ENCODE measurements around the gene SIGLEC9. TPM values are rescaled to one million over a fixed set of nuclear protein-coding genes. Genes with fewer than 3 reads are reported as not detected.
"Not testable (repeated sequence)": the region's sequence is repeated elsewhere in the genome, so short reads cannot be mapped to it uniquely, and the experiment has no call there.

SIGLEC9 gene
- total RNA-seq, 1 donor from 2014 or later = 0.29 TPM

GRCh38 chr19:51142119-51142518 lies 17.4 kb downstream of the SIGLEC9 start, which contains the start of gene SIGLEC7:
Gene SIGLEC7 (plus strand): TSS chr19:51142301. CDS start chr19:51142370, 69 bp downstream.
- intact Hi-C loops (cut with micrococcal nuclease) = no loop called here

GRCh38 chr19:51142809-51143475 lies 18.2 kb downstream of the SIGLEC9 start:
- intact Hi-C loops (cut with micrococcal nuclease) = not testable (repeated sequence)

DNA sequence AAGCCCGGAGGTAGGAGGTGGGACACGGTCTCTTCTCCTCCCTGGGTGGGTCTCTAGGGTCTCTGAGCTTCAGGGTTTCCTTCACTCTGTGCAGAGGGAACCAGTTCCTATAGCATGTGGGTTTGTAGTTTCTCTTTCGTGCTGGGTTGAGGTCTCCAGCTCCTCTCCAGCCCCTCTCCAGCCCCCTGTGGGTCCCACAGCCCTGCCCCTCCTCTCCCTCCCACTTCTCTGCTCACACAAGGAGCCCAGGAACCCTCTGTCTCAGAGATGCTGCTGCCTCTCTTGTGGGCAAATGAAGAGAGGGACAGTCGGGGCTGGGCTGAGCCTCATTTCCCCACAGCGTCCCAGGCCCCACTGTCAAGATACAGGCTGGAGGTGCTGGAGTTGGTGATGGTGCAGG lies 18.8 kb downstream of the SIGLEC9 start:
- intact Hi-C loops (cut with micrococcal nuclease) = no loop called here

- intact Hi-C loops (cut with micrococcal nuclease) = no loop called here
These were observed 19.9 kb downstream of the SIGLEC9 start for GRCh38 chr19:51144482-51145045.

GRCh38 chr19:51145916-51146493 lies 21.3 kb downstream of the SIGLEC9 start:
- intact Hi-C loops (cut with micrococcal nuclease) = no loop called here

DNA sequence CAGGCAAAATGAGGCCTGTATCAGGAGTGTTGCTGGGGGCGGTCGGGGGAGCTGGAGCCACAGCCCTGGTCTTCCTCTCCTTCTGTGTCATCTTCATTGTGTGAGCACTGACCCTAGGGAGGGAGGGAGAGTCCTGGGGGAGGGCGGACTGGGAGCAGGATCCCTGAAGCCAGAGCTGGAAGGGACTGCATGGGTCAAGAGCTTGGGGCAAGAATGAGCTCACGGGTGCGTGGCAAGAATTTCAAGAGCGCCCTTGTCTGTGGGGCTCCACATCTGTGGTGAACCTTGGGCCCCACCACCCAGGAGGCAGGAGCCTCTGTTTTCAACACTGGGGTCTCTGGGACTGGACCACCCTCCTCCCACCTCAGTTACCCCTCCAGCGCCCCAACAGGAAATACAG lies 22.0 kb downstream of the SIGLEC9 start:
- intact Hi-C loops (cut with micrococcal nuclease) = no loop called here

GRCh38 chr19:51147663-51148062 lies 23.0 kb downstream of the SIGLEC9 start:
- intact Hi-C loops (cut with micrococcal nuclease) = no loop called here

- intact Hi-C loops (cut with micrococcal nuclease) = no loop called here
These were observed 23.9 kb downstream of the SIGLEC9 start for GRCh38 chr19:51148580-51148979.

- intact Hi-C loops (cut with micrococcal nuclease) = loop anchor here (10.0 kb wide), 1 partner anchor 364 kb away; no protein-coding TSS in a partner anchor
These were observed 25.9 kb downstream of the SIGLEC9 start for GRCh38 chr19:51150627-51151026.

- intact Hi-C loops (cut with micrococcal nuclease) = loop anchor here (10.0 kb wide), 1 partner anchor 358 kb away; no protein-coding TSS in a partner anchor
These were observed 32.0 kb downstream of the SIGLEC9 start for GRCh38 chr19:51156710-51157109.

DNA sequence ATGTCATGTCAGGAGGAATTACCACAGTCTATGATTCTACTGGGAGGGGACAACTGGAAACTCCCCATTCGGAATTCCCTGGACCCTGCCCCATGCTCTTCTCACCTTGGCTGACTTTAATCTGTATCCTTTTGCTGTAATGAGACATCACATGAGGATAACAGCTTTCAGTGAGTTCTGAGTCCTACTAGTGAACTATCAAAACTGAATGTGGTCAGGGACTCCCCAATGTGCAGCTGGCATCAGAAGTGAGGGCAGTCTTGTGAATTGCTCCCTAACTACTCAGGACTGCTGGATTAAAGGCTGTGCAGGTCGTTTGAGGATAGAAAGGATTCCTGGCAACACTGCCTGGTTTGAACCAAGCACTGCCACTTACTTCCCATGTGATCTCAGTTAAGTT lies 32.6 kb downstream of the SIGLEC9 start:
- intact Hi-C loops (cut with micrococcal nuclease) = loop anchor here (10.0 kb wide), 1 partner anchor 358 kb away; no protein-coding TSS in a partner anchor

- intact Hi-C loops (cut with micrococcal nuclease) = loop anchor here (1.0 to 10.0 kb wide), 7 partner anchors 11 to 499 kb away; no protein-coding TSS in a partner anchor
These were observed 33.9 kb downstream of the SIGLEC9 start for GRCh38 chr19:51158474-51159129.

- intact Hi-C loops (cut with micrococcal nuclease) = loop anchor here (2.0 to 10.0 kb wide), 3 partner anchors 45 to 355 kb away; no protein-coding TSS in a partner anchor
These were observed 35.0 kb downstream of the SIGLEC9 start for GRCh38 chr19:51159656-51160055.

DNA sequence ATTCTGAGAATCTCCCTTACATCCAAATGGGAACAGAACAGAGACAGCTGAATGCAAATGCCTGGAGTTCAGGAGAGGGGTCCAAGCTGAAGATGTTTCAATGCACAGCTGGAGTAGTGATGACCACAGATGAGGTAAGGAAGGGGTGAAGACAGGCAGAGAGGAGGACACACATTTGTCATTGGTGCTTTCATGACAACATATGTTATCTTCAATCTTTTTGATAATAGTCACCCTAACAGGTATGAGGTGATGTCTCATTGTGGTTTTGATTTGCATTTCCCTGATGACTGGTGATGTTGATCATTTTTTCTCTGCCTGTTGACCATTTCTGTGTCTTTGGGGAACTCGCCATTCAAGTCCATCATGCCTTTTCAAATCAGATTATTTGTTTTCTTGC lies 36.6 kb downstream of the SIGLEC9 start:
- intact Hi-C loops (cut with micrococcal nuclease) = no loop called here

GRCh38 chr19:51161867-51162496 lies 37.3 kb downstream of the SIGLEC9 start:
- intact Hi-C loops (cut with micrococcal nuclease) = no loop called here

DNA sequence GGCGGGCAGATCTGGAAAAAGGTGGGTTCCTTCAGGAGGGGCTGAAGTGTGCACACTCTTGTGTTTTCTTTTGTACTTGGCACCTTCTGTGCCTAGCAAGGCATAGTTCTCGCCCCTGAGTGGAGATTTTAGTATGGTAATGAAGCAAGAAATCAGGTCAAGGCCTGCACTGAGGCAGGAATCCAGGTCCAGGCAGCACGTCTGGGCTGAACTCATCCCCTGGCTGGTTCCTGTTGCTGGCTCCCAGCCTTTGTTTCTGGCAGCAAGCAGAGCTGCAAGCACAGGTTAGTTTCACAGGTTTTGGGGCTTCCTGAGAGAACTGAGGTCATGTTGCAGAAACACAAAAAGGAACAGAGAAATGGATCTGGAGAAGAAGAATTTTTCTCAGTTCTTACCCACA lies 38.6 kb downstream of the SIGLEC9 start:
- intact Hi-C loops (cut with micrococcal nuclease) = no loop called here

DNA sequence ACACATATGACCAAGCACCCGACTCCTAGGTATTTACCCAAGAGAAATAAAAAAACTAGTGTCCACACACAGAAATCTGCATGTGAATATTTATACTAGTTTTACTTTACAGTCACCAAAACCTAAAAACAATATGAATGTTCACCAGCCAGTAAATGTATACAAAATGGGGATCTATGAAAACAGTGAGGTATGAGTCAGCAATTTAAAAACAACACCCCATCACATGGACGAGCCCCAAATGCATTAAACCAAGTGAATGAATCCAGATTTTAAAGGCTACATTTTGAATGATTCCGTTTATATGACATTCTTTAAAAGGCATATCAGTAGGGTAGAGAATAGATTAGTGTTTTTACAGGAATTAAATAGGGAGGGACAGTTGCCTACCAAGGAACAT lies 39.5 kb downstream of the SIGLEC9 start:
- intact Hi-C loops (cut with micrococcal nuclease) = no loop called here

- intact Hi-C loops (cut with micrococcal nuclease) = no loop called here
These were observed 42.3 kb downstream of the SIGLEC9 start for GRCh38 chr19:51166846-51167490.

DNA sequence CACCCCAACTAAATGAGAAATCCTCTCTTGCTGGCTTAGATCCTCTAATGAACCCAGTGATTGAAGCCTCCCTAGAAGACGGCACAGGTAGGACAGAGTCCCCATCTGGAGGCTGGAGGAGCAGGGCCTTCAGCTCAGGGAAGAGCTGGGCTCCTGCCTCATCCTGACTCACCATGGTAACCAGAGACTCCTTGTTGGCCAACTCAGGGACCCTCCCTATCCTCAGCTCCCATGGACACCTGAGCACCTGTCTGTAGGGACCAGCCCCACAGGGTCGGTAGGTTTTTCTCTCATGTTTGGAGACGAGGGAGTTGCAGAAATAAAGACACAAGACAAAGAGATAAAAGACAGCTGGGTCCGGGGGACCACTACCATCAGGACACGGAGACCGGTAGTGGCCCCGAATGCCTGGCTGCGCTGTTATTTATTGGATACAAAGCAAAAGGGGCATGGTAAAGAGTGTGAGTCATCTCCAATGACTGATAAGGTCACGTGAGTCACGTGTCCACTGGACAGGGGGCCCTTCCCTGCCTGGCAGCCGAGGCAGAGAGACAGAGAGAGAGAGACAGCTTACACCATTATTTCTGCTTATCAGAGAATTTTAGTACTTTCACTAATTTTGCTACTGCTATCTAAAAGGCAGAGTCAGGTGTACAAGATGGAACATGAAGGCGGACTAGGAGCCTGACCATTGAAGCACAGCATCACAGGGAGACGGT lies 44.0 kb downstream of the SIGLEC9 start:
- intact Hi-C loops (cut with micrococcal nuclease) = loop anchor here (1.0 to 2.0 kb wide), 4 partner anchors 10 to 239 kb away; no protein-coding TSS in a partner anchor
